K562 (cell line): ENCODE data around the gene TBRG4. TPM values are rescaled to one million over a fixed set of nuclear protein-coding genes. Genes with fewer than 3 reads are reported as not detected.

ENCODE experiments used
- ATAC-seq: fragments of 200-7000 bp; cut with Tn5 transposase; 3 replicates; pipeline ENCODE4 v1.9.1; 2020; ENCODE audit warnings: moderate library complexity
- BruUV-seq: library from RNA; stranded (reverse); fragments of 400-500 nt; replicated peaks from 2 replicates; lab custom pipeline; 2021; lab: Mats Ljungman, UMichigan
- CTCF ChIA-PET: fragments of 300-600 bp; formaldehyde crosslinking; extraction: SDS; loops from one replicate; lab custom pipeline; 2021; ENCODE audit warnings: low intra/inter-chr PET ratio; lab: Yijun Ruan, JAX
- POLR2A ChIA-PET: fragments of 300-600, 350-650 bp; sonication (Branson Sonifier 250); formaldehyde crosslinking; extraction: SDS; loops from one replicate; lab custom pipeline; 2021; ENCODE audit warnings: antibody characterized with exemption, inconsistent platforms; lab: Yijun Ruan, JAX
- DNase-seq, 4 experiments: peaks; one replicate each; pipeline versions ENCODE4 v3.0.0 to v3.0.0-alpha.2; 2011 to 2018; ENCODE audit warnings: low spot score in 3 of 4, mixed read lengths in 3 of 4; ENCODE audit errors: extremely low read depth in 1 of 4
- FAIRE-seq: peaks from 2 replicates; lab custom pipeline; 2011; peaks lifted over from hg19 to GRCh38; lab: Jason Lieb, UNC
- H2AFZ ChIP-seq: 2 replicates; pipeline ENCODE4 v1.6.0; 2011; ENCODE audit warnings: low read depth, low read length, control low read depth, inconsistent platforms
- H3K27ac ChIP-seq: fragments of 200-600 bp; 3 replicates; pipeline ENCODE4 v1.8.0; 2011; ENCODE audit warnings: low read depth, mild to moderate bottlenecking, control low read depth, inconsistent platforms, low read length, moderate library complexity, mixed read lengths; ENCODE audit errors: extremely low read depth
- H3K27me3 ChIP-seq, 2 experiments: fragments of 300-600 bp in 1 of 2; 2 replicates in 1 of 2; 3 replicates in 1 of 2; pipeline versions ENCODE4 v1.6.0 to v1.8.0; 2011; ENCODE audit warnings: inconsistent platforms in 2 of 2, low read length in 2 of 2, mild to moderate bottlenecking in 1 of 2, mixed read lengths in 1 of 2, moderate library complexity in 1 of 2; ENCODE audit not compliant: control insufficient read depth in 2 of 2, insufficient read depth in 2 of 2
- H3K36me3 ChIP-seq: fragments of 300-600 bp; 3 replicates; pipeline ENCODE4 v1.8.0; 2011; ENCODE audit warnings: mild to moderate bottlenecking, low read length, inconsistent platforms; ENCODE audit not compliant: control insufficient read depth, insufficient read depth
- H3K4me1 ChIP-seq, 2 experiments: fragments of 200-600 bp in 1 of 2; replicated peaks in 1 of 2; 2 replicates in 1 of 2; 3 replicates in 1 of 2; pipeline versions ENCODE4 v1.5.1 to v1.8.0; 2011; ENCODE audit warnings: inconsistent platforms in 2 of 2, low read length in 2 of 2, mild to moderate bottlenecking in 1 of 2, mixed read lengths in 1 of 2, moderate library complexity in 1 of 2; ENCODE audit not compliant: control insufficient read depth in 2 of 2, insufficient read depth in 2 of 2
- H3K4me2 ChIP-seq: 2 replicates; pipeline ENCODE4 v1.6.1; 2011; ENCODE audit warnings: low read length, control low read depth, inconsistent platforms, mixed read lengths; ENCODE audit not compliant: insufficient read depth
- H3K4me3 ChIP-seq: fragments of 200-600 bp; sonication (generic), shearing (Covaris generic); 2 replicates; pipeline ENCODE4 v1.5.1; 2016; ENCODE audit warnings: control low read depth, inconsistent platforms
- H3K79me2 ChIP-seq: fragments of 200-600 bp; 3 replicates; pipeline ENCODE4 v1.8.0; 2011; ENCODE audit warnings: low read length, inconsistent platforms; ENCODE audit not compliant: control insufficient read depth, insufficient read depth
- H3K9ac ChIP-seq, 2 experiments: 2 replicates each; pipeline versions ENCODE4 v1.6.0 to v1.6.1; 2011; ENCODE audit warnings: low read depth in 2 of 2, low read length in 2 of 2, control low read depth in 1 of 2, inconsistent platforms in 1 of 2, mild to moderate bottlenecking in 1 of 2, mixed read lengths in 1 of 2; ENCODE audit not compliant: insufficient read depth in 1 of 2
- H3K9me1 ChIP-seq: one replicate; pipeline ENCODE4 v1.6.0; 2011; ENCODE audit warnings: inconsistent platforms, mild to moderate bottlenecking, low read length, moderate library complexity; ENCODE audit not compliant: control insufficient read depth, insufficient read depth
- H3K9me3 ChIP-seq: replicated peaks from 2 replicates; pipeline ENCODE4 v1.5.1; 2011; ENCODE audit warnings: low read depth, low read length, inconsistent platforms; ENCODE audit not compliant: control insufficient read depth, insufficient read depth
- H4K20me1 ChIP-seq: replicated peaks from 2 replicates; pipeline ENCODE4 v1.6.1; 2011; ENCODE audit warnings: low read length, inconsistent platforms, mixed read lengths; ENCODE audit not compliant: control insufficient read depth, insufficient read depth
- CXXC5 ChIP-seq: fragments of 250-450 bp; sonication (Bioruptor Pico); IDR thresholded peaks from 2 replicates; pipeline ENCODE4 v1.8.0; 2022; ENCODE audit warnings: inconsistent platforms, mild to moderate bottlenecking, moderate library complexity
- HDAC8 ChIP-seq: fragments of 450-650 bp; IDR thresholded peaks from 2 replicates; pipeline ENCODE4 v1.6.1; 2016; ENCODE audit warnings: mild to moderate bottlenecking, missing genetic modification characterization, moderate library complexity, missing compliant biosample characterization
- MCM2 ChIP-seq: fragments of 450-650 bp; IDR thresholded peaks from 2 replicates; pipeline ENCODE4 v1.6.1; 2017; ENCODE audit warnings: low read depth, mild to moderate bottlenecking
- MTA3 ChIP-seq: fragments of 450-650 bp; formaldehyde crosslinking; IDR thresholded peaks from 2 replicates; pipeline ENCODE4 v1.6.1; 2017; ENCODE audit warnings: mild to moderate bottlenecking, borderline replicate concordance
- NR1H2 ChIP-seq: sonication (generic); formaldehyde crosslinking; IDR thresholded peaks from 2 replicates; pipeline ENCODE4 v1.4.0; 2020; ENCODE audit warnings: mild to moderate bottlenecking, missing genetic modification reagents
- PTTG1 ChIP-seq: fragments of 450-650 bp; IDR thresholded peaks from 2 replicates; pipeline ENCODE4 v1.6.1; 2016; ENCODE audit warnings: low read depth, mild to moderate bottlenecking, missing genetic modification characterization, missing compliant biosample characterization
- ZNF444 ChIP-seq: fragments of 250-450 bp; sonication (Bioruptor Pico); IDR thresholded peaks from 2 replicates; pipeline ENCODE4 v1.4.0; 2020; ENCODE audit warnings: mild to moderate bottlenecking, moderate library complexity
- ZZZ3 ChIP-seq: fragments of 450-650 bp; IDR thresholded peaks from 2 replicates; pipeline ENCODE4 v1.6.1; 2016; ENCODE audit warnings: antibody characterized with exemption, mild to moderate bottlenecking, moderate library complexity
- WGBS: fragments of 100-300 bp; shearing (Covaris generic); methylation state at CpG from one replicate; pipeline ENCODE4 v1.1.6; 2016; ENCODE audit warnings: low coverage, mixed read lengths; ENCODE audit not compliant: insufficient coverage; ENCODE audit errors: missing lambda C conversion rate; 5-methylcytosine and 5-hydroxymethylcytosine counted together
- in situ Hi-C: fragments of 300-500 bp; cut with MboI; formaldehyde crosslinking; loops from 4 replicates; pipeline ENCODE4 v1.15.0; 2018; ENCODE audit warnings: inconsistent platforms, mixed read lengths
- intact Hi-C: fragments of 100-400 bp; cut with micrococcal nuclease; formaldehyde crosslinking; loops from 2 replicates; pipeline ENCODE4 v1.14.2; 2022
- polyA plus RNA-seq, 8 experiments: library from polyadenylated mRNA; depleted of rRNA in 4 of 8; stranded (reverse) in 5 of 8; unstranded in 3 of 8; fragments of >200 nt; fragmentation: Nextera tagmentation in 2 of 8; fragmentation: Illumina TruSeq in 1 of 8; extraction: Ambion mirVana in 2 of 8; extraction: Trizol in 1 of 8; gene quantifications; 2 replicates each; pipeline versions ENCODE4 v1.2.1 to v1.2.3, GENCODE V29; 2011 to 2014; ENCODE audit warnings: inconsistent platforms in 1 of 8, missing spikeins in 1 of 8
- total RNA-seq, 7 experiments: library from RNA; depleted of rRNA in 6 of 7; stranded (reverse); fragments of >200 nt in 6 of 7; fragmentation: Illumina TruSeq in 2 of 7; extraction: Trizol in 2 of 7; gene quantifications; 2 replicates each; pipeline versions ENCODE4 v1.2.1 to v1.2.3, GENCODE V29; 2011 to 2021; ENCODE audit warnings: low replicate concordance in 1 of 7

Gene TBRG4
- total and polyA plus RNA-seq, 9 of the 15 experiments (the other 6 are each of a cell fraction or from before 2014, with no cell fraction given) = 11.2 to 322 (median 216) TPM

- Histone ChIP-seq H3K9me3 (no peaks in the 10 kb centered on the region), H3K36me3 (no peaks in the 10 kb centered on the region), H2AFZ (no peak overlapping the region), H3K9me1 (no peaks in the 10 kb centered on the region), H3K4me1 (peaks cover 0 to 12% of the 10 kb centered on the region in 2 experiments; a peak in 2 of 5 replicates), H3K4me3 (no peak overlapping the region), H4K20me1 (0 out of 2 replicates have a peak, but pooled peaks cover 3% of the 10 kb centered on the region), H3K9ac (no peak overlapping the region), H3K27me3 (peaks cover 10 to 29% of the 10 kb centered on the region in 2 experiments), H3K79me2 (no peaks in the 10 kb centered on the region), H3K27ac (no peak overlapping the region), H3K4me2 (no peak overlapping the region)
- ChIA-PET CTCF (no interaction called here), POLR2A (interaction anchor here (0.6 kb wide), 1 partner anchor 59 kb away, joined by 3 read pairs; no protein-coding TSS in a partner anchor)
- ATAC-seq = no peak
- TF ChIP-seq ZNF444 (no peak), CXXC5 (CRISPR knock-in tag) (no peak), MCM2 (no peak), MTA3 (no peak), PTTG1 (tag) (no peak), ZZZ3 (no peak), NR1H2 (no peak), HDAC8 (tag) (no peak)
- FAIRE-seq = no peak
- BruUV-seq = no TSS peak
- in situ Hi-C loops = no loop called here
- no peak for DNase-seq
- intact Hi-C loops = no loop called here
- WGBS = 25% methylated on average over 7 of the region's 7 CpGs
Measured at GRCh38 chr7:45145881-45146280, 34.4 kb upstream of the TBRG4 start.
